ENCODE measurements around the gene CACNA2D3. TPM values are rescaled to one million over a fixed set of nuclear protein-coding genes. Genes with fewer than 3 reads are reported as not detected.

CACNA2D3 gene
- polyA plus RNA-seq, 1 donor from 2014 or later = 26.2 TPM

- Histone ChIP-seq H3K4me3 (ENCODE audit: low read length) (no peak overlapping the region), H3K79me2 (replicated peaks; ENCODE audit: insufficient read depth, low read length) (no peaks in the 10 kb centered on the region), H3K9me3 (ENCODE audit: low read length) (no peaks in the 10 kb centered on the region), H3K36me3 (ENCODE audit: insufficient read depth, low read length) (no peaks in the 10 kb centered on the region), H3K4me2 (ENCODE audit: low read length) (no peak overlapping the region), H3F3A (ENCODE audit: insufficient read depth, low read length, poor library complexity, severe bottlenecking) (no peaks in the 10 kb centered on the region), H4K20me1 (ENCODE audit: insufficient read depth) (no peaks in the 10 kb centered on the region), H3K27me3 (ENCODE audit: insufficient read depth, low read depth, low read length) (no peaks in the 10 kb centered on the region), H3K9me2 (ENCODE audit: insufficient read depth, low read length) (no peaks in the 10 kb centered on the region), H3K27ac (ENCODE audit: low read length) (no peak overlapping the region), H3K9ac (ENCODE audit: low read length) (no peak overlapping the region), H2AFZ (ENCODE audit: low read depth, low read length) (no peak overlapping the region)
- TF ChIP-seq MXI1 (conservative IDR thresholded peaks at IDR 0.05; ENCODE audit: poor library complexity, severe bottlenecking) (no peak), RAD21 (conservative IDR thresholded peaks at IDR 0.05) (no peak), POLR2AphosphoS5 (IDR thresholded peaks at IDR 0.05) (no peak), SMC3 (conservative IDR thresholded peaks at IDR 0.05; ENCODE audit: poor library complexity) (no peak), CTCF (IDR thresholded peaks at IDR 0.05; ENCODE audit: poor library complexity, severe bottlenecking) (no peak), EP300 (conservative IDR thresholded peaks at IDR 0.05; ENCODE audit: poor library complexity, severe bottlenecking) (no peak), EZH2 (IDR thresholded peaks at IDR 0.05; ENCODE audit: borderline replicate concordance, insufficient read depth, low read length, poor library complexity, severe bottlenecking) (no peak)
Measured at GRCh38 chr3:54311211-54311747, 188.9 kb downstream of the CACNA2D3 start.

- Histone ChIP-seq H4K20me1 (ENCODE audit: insufficient read depth) (no peaks in the 10 kb centered on the region), H3F3A (ENCODE audit: insufficient read depth, low read length, poor library complexity, severe bottlenecking) (no peaks in the 10 kb centered on the region), H3K27me3 (ENCODE audit: insufficient read depth, low read depth, low read length) (no peaks in the 10 kb centered on the region), H2AFZ (ENCODE audit: low read depth, low read length) (no peak overlapping the region), H3K4me3 (ENCODE audit: low read length) (no peak overlapping the region), H3K36me3 (ENCODE audit: insufficient read depth, low read length) (no peaks in the 10 kb centered on the region), H3K9ac (ENCODE audit: low read length) (no peak overlapping the region), H3K4me2 (ENCODE audit: low read length) (no peak overlapping the region), H3K79me2 (replicated peaks; ENCODE audit: insufficient read depth, low read length) (no peaks in the 10 kb centered on the region), H3K9me3 (ENCODE audit: low read length) (no peaks in the 10 kb centered on the region), H3K9me2 (ENCODE audit: insufficient read depth, low read length) (no peaks in the 10 kb centered on the region), H3K27ac (ENCODE audit: low read length) (no peak overlapping the region)
- TF ChIP-seq CTCF (IDR thresholded peaks at IDR 0.05; ENCODE audit: poor library complexity, severe bottlenecking) = no peak
- no peak for TF ChIP-seq POLR2AphosphoS5 (IDR thresholded peaks at IDR 0.05)
- TF ChIP-seq RAD21 (conservative IDR thresholded peaks at IDR 0.05) = no peak
- TF ChIP-seq SMC3 (conservative IDR thresholded peaks at IDR 0.05; ENCODE audit: poor library complexity) = no peak
- TF ChIP-seq MXI1 (conservative IDR thresholded peaks at IDR 0.05; ENCODE audit: poor library complexity, severe bottlenecking) = no peak
- no peak for TF ChIP-seq TAF1 (IDR thresholded peaks at IDR 0.05; ENCODE audit: low read depth)
- no peak for TF ChIP-seq EZH2 (IDR thresholded peaks at IDR 0.05; ENCODE audit: borderline replicate concordance, insufficient read depth, low read length, poor library complexity, severe bottlenecking)
- TF ChIP-seq REST (IDR thresholded peaks at IDR 0.05; ENCODE audit: borderline replicate concordance) = no peak
- TF ChIP-seq EP300 (conservative IDR thresholded peaks at IDR 0.05; ENCODE audit: poor library complexity, severe bottlenecking) = no peak
Measured at GRCh38 chr3:54312156-54312899, 190.0 kb downstream of the CACNA2D3 start.

Data from neural cell (in vitro differentiated cells).